WTC11 (cell line): Measurements from ENCODE around the gene DDOST. TPM values are rescaled to one million over a fixed set of nuclear protein-coding genes. Genes with fewer than 3 reads are reported as not detected.

Experiments
- ATAC-seq: fragments of 200-7000 bp; cut with Tn5 transposase; 2 replicates; pipeline ENCODE4 v1.10.0; 2021; ENCODE audit warnings: mild to moderate bottlenecking, moderate library complexity
- CTCF ChIA-PET: fragments of 300-600 bp; sonication (Branson Sonifier 250); formaldehyde crosslinking; loops from one replicate; lab custom pipeline; 2021; ENCODE audit warnings: antibody characterized with exemption; lab: Charles Lee
- POLR2A ChIA-PET: fragments of 350-600 bp; sonication (Branson Sonifier 250); formaldehyde crosslinking; loops from one replicate; lab custom pipeline; 2021; ENCODE audit warnings: antibody characterized with exemption; lab: Charles Lee
- DNase-seq: peaks from one replicate; pipeline ENCODE4 v3.0.0; 2021; ENCODE audit warnings: low spot score
- H3K27ac Mint-ChIP-seq: 2 replicates; pipeline ENCODE4 v1.8.0; 2021; ENCODE audit warnings: mixed read lengths
- H3K27me3 Mint-ChIP-seq: 2 replicates; pipeline ENCODE4 v1.8.0; 2021; ENCODE audit warnings: low read depth, mild to moderate bottlenecking, moderate library complexity, mixed read lengths
- H3K36me3 Mint-ChIP-seq: 2 replicates; pipeline ENCODE4 v1.8.0; 2021; ENCODE audit warnings: mixed read lengths
- H3K4me1 Mint-ChIP-seq: 2 replicates; pipeline ENCODE4 v1.8.0; 2022; ENCODE audit warnings: mixed read lengths
- H3K4me3 Mint-ChIP-seq: 2 replicates; pipeline ENCODE4 v1.8.0; 2021; ENCODE audit warnings: mild to moderate bottlenecking, moderate library complexity, mixed read lengths
- H3K9me3 Mint-ChIP-seq: 2 replicates; pipeline ENCODE4 v1.8.0; 2021; ENCODE audit warnings: mixed read lengths
- CREB1 ChIP-seq: sonication (generic); formaldehyde crosslinking; IDR thresholded peaks from 2 replicates; pipeline ENCODE4 v1.8.0; 2023; ENCODE audit warnings: mild to moderate bottlenecking, missing genetic modification reagents
- ETV6 ChIP-seq: sonication (generic); formaldehyde crosslinking; IDR thresholded peaks from 2 replicates; pipeline ENCODE4 v1.8.1; 2022; ENCODE audit warnings: mild to moderate bottlenecking, missing genetic modification reagents
- HMGA2 ChIP-seq: fragments of 250-450 bp; sonication (Bioruptor Pico); IDR thresholded peaks from 2 replicates; pipeline ENCODE4 v1.4.0; 2021; ENCODE audit warnings: mild to moderate bottlenecking, moderate library complexity
- JUN ChIP-seq: sonication (generic); formaldehyde crosslinking; IDR thresholded peaks from 2 replicates; pipeline ENCODE4 v1.8.0; 2023; ENCODE audit warnings: mild to moderate bottlenecking, missing genetic modification reagents
- MXD4 ChIP-seq: fragments of 250-450 bp; sonication (Bioruptor Pico); IDR thresholded peaks from 2 replicates; pipeline ENCODE4 v1.8.0; 2021; ENCODE audit warnings: mild to moderate bottlenecking, moderate library complexity, borderline replicate concordance
- NFATC4 ChIP-seq: fragments of 250-450 bp; sonication (Bioruptor Pico); IDR thresholded peaks from 2 replicates; pipeline ENCODE4 v1.9.0; 2021; ENCODE audit warnings: mild to moderate bottlenecking
- SMAD4 ChIP-seq: sonication (generic); formaldehyde crosslinking; IDR thresholded peaks from 2 replicates; pipeline ENCODE4 v1.8.0; 2022; ENCODE audit warnings: mild to moderate bottlenecking, missing genetic modification reagents
- ZBTB21 ChIP-seq: sonication (generic); formaldehyde crosslinking; IDR thresholded peaks from 2 replicates; pipeline ENCODE4 v1.8.1; 2023; ENCODE audit warnings: mild to moderate bottlenecking, missing genetic modification reagents, borderline replicate concordance
- ZNF219 ChIP-seq: sonication (generic); formaldehyde crosslinking; IDR thresholded peaks from 2 replicates; pipeline ENCODE4 v1.8.0; 2023; ENCODE audit warnings: missing genetic modification reagents, mild to moderate bottlenecking, borderline replicate concordance
- ZNF263 ChIP-seq: sonication (generic); formaldehyde crosslinking; IDR thresholded peaks from 2 replicates; pipeline ENCODE4 v1.8.1; 2022; ENCODE audit warnings: low read depth, mild to moderate bottlenecking, moderate library complexity, missing genetic modification reagents
- ZNF396 ChIP-seq: fragments of 250-450 bp; sonication (Bioruptor Pico); IDR thresholded peaks from 2 replicates; pipeline ENCODE4 v1.8.0; 2021; ENCODE audit warnings: mild to moderate bottlenecking, moderate library complexity, borderline replicate concordance
- ZNF423 ChIP-seq: fragments of 250-450 bp; sonication (Bioruptor Pico); IDR thresholded peaks from 2 replicates; pipeline ENCODE4 v2.1.2; 2022; ENCODE audit warnings: mild to moderate bottlenecking, moderate library complexity
- total RNA-seq: library from RNA; stranded (reverse); gene quantifications from 3 replicates; pipeline ENCODE4 v1.2.3, GENCODE V29; 2021
- TF ChIP-seq, protein P1 (sequence below): sonication (generic); formaldehyde crosslinking; IDR thresholded peaks from 2 replicates; pipeline ENCODE4 v1.8.0; 2023; ENCODE audit warnings: missing genetic modification reagents, mild to moderate bottlenecking, borderline replicate concordance
- TF ChIP-seq, protein P2 (sequence below): sonication (generic); formaldehyde crosslinking; IDR thresholded peaks from 2 replicates; pipeline ENCODE4 v1.8.1; 2023; ENCODE audit warnings: mild to moderate bottlenecking, moderate library complexity, missing genetic modification reagents
- TF ChIP-seq, protein P3 (sequence below): sonication (generic); formaldehyde crosslinking; IDR thresholded peaks from 2 replicates; pipeline ENCODE4 v1.8.1; 2022; ENCODE audit warnings: missing genetic modification reagents, borderline replicate concordance
- TF ChIP-seq, protein P4 (sequence below): sonication (generic); formaldehyde crosslinking; IDR thresholded peaks from 2 replicates; pipeline ENCODE4 v1.8.0; 2023; ENCODE audit warnings: missing genetic modification reagents
- TF ChIP-seq, protein P5 (sequence below): sonication (generic); formaldehyde crosslinking; IDR thresholded peaks from 2 replicates; pipeline ENCODE4 v1.8.1; 2022; ENCODE audit warnings: low read depth, missing genetic modification reagents, borderline replicate concordance
- TF ChIP-seq, protein P6 (sequence below): sonication (generic); formaldehyde crosslinking; IDR thresholded peaks from 2 replicates; pipeline ENCODE4 v1.8.1; 2022; ENCODE audit warnings: mild to moderate bottlenecking, moderate library complexity, missing genetic modification reagents
- TF ChIP-seq, protein P7 (sequence below): sonication (generic); formaldehyde crosslinking; IDR thresholded peaks from 2 replicates; pipeline ENCODE4 v1.8.0; 2022; ENCODE audit warnings: missing genetic modification reagents
- TF ChIP-seq, protein P8 (sequence below): sonication (generic); formaldehyde crosslinking; IDR thresholded peaks from 2 replicates; pipeline ENCODE4 v1.8.1; 2023; ENCODE audit warnings: mild to moderate bottlenecking, missing genetic modification reagents

The DDOST gene
- total RNA-seq, 1 experiment from 2014 or later, result 300 TPM

DNA sequence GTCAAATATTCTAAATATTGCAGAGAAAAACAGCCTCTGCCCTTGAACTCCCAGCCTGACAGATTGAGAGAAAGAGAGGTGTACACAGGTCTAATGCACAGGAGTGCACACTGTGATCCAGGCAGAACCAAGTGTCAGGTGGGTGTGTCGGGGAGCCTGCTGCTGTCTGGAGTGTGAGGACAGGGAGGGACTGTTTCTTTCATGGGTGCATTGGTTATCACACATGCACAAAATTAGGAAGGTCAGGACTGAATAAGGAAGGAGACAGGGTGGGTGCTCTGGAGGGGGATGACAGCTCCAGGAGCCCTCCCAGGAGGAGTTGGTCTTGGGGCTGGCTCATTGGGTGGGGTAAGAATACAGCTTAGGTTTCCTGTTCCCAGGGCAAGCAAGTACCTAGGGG lies 41.2 kb downstream of the DDOST start:
- Mint-ChIP-seq H3K9me3 (peaks cover 5% of the 10 kb centered on the region), H3K27ac (no peak overlapping the region), H3K4me3 (no peak overlapping the region), H3K36me3 (0 out of 2 replicates have a peak, but pooled peaks cover 3% of the 10 kb centered on the region), H3K4me1 (peaks cover 24% of the 10 kb centered on the region), H3K27me3 (no peaks in the 10 kb centered on the region)
- CTCF ChIA-PET, result no interaction called here
- POLR2A ChIA-PET, result no interaction called here
- DNase-seq (no peak), ATAC-seq (no peak)
- TF ChIP-seq, protein P1, sequence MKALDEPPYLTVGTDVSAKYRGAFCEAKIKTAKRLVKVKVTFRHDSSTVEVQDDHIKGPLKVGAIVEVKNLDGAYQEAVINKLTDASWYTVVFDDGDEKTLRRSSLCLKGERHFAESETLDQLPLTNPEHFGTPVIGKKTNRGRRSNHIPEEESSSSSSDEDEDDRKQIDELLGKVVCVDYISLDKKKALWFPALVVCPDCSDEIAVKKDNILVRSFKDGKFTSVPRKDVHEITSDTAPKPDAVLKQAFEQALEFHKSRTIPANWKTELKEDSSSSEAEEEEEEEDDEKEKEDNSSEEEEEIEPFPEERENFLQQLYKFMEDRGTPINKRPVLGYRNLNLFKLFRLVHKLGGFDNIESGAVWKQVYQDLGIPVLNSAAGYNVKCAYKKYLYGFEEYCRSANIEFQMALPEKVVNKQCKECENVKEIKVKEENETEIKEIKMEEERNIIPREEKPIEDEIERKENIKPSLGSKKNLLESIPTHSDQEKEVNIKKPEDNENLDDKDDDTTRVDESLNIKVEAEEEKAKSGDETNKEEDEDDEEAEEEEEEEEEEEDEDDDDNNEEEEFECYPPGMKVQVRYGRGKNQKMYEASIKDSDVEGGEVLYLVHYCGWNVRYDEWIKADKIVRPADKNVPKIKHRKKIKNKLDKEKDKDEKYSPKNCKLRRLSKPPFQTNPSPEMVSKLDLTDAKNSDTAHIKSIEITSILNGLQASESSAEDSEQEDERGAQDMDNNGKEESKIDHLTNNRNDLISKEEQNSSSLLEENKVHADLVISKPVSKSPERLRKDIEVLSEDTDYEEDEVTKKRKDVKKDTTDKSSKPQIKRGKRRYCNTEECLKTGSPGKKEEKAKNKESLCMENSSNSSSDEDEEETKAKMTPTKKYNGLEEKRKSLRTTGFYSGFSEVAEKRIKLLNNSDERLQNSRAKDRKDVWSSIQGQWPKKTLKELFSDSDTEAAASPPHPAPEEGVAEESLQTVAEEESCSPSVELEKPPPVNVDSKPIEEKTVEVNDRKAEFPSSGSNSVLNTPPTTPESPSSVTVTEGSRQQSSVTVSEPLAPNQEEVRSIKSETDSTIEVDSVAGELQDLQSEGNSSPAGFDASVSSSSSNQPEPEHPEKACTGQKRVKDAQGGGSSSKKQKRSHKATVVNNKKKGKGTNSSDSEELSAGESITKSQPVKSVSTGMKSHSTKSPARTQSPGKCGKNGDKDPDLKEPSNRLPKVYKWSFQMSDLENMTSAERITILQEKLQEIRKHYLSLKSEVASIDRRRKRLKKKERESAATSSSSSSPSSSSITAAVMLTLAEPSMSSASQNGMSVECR, result no peak
- TF ChIP-seq JUN (CRISPR knock-in tag) (no peak), SMAD4 (CRISPR knock-in tag) (no peak), ZNF423 (no peak), ZNF396 (CRISPR knock-in tag) (no peak), MXD4 (CRISPR knock-in tag) (no peak), NFATC4 (no peak), ZBTB21 (CRISPR knock-in tag) (no peak)
- TF ChIP-seq, protein P2, sequence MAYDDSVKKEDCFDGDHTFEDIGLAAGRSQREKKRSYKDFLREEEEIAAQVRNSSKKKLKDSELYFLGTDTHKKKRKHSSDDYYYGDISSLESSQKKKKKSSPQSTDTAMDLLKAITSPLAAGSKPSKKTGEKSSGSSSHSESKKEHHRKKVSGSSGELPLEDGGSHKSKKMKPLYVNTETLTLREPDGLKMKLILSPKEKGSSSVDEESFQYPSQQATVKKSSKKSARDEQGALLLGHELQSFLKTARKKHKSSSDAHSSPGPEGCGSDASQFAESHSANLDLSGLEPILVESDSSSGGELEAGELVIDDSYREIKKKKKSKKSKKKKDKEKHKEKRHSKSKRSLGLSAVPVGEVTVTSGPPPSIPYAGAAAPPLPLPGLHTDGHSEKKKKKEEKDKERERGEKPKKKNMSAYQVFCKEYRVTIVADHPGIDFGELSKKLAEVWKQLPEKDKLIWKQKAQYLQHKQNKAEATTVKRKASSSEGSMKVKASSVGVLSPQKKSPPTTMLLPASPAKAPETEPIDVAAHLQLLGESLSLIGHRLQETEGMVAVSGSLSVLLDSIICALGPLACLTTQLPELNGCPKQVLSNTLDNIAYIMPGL (CRISPR knock-in tag), result no peak
- TF ChIP-seq, protein P3, sequence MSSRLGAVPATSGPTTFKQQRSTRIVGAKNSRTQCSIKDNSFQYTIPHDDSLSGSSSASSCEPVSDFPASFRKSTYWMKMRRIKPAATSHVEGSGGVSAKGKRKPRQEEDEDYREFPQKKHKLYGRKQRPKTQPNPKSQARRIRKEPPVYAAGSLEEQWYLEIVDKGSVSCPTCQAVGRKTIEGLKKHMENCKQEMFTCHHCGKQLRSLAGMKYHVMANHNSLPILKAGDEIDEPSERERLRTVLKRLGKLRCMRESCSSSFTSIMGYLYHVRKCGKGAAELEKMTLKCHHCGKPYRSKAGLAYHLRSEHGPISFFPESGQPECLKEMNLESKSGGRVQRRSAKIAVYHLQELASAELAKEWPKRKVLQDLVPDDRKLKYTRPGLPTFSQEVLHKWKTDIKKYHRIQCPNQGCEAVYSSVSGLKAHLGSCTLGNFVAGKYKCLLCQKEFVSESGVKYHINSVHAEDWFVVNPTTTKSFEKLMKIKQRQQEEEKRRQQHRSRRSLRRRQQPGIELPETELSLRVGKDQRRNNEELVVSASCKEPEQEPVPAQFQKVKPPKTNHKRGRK, result no peak
- TF ChIP-seq, protein P4, sequence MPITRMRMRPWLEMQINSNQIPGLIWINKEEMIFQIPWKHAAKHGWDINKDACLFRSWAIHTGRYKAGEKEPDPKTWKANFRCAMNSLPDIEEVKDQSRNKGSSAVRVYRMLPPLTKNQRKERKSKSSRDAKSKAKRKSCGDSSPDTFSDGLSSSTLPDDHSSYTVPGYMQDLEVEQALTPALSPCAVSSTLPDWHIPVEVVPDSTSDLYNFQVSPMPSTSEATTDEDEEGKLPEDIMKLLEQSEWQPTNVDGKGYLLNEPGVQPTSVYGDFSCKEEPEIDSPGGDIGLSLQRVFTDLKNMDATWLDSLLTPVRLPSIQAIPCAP (CRISPR knock-in tag), result no peak
- TF ChIP-seq, protein P5, sequence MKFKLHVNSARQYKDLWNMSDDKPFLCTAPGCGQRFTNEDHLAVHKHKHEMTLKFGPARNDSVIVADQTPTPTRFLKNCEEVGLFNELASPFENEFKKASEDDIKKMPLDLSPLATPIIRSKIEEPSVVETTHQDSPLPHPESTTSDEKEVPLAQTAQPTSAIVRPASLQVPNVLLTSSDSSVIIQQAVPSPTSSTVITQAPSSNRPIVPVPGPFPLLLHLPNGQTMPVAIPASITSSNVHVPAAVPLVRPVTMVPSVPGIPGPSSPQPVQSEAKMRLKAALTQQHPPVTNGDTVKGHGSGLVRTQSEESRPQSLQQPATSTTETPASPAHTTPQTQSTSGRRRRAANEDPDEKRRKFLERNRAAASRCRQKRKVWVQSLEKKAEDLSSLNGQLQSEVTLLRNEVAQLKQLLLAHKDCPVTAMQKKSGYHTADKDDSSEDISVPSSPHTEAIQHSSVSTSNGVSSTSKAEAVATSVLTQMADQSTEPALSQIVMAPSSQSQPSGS (CRISPR knock-in tag), result no peak

DNA sequence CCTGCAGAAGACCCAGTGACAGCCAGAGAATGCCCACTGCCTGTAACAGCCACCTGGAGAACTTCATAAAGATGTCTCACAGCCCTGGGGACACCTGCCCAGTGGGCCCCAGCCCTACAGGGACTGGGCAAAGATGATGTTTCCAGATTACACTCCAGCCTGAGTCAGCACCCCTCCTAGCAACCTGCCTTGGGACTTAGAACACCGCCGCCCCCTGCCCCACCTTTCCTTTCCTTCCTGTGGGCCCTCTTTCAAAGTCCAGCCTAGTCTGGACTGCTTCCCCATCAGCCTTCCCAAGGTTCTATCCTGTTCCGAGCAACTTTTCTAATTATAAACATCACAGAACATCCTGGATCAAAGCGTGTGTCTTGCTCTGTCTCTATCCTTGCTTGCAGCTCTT lies 42.6 kb downstream of the DDOST start:
- no peak for ATAC-seq
- H3K4me1 Mint-ChIP-seq, result peaks cover 21% of the 10 kb centered on the region
- CTCF ChIA-PET, result interaction anchor here (1.0 to 1.6 kb wide), 2 partner anchors 15 to 44 kb away, joined by 4 to 5 read pairs; no protein-coding TSS in a partner anchor
- no peaks in the 10 kb centered on the region for H3K9me3 Mint-ChIP-seq
- H3K4me3 Mint-ChIP-seq, result no peak overlapping the region
- no peak for DNase-seq
- no peaks in the 10 kb centered on the region for H3K36me3 Mint-ChIP-seq
- POLR2A ChIA-PET, result no interaction called here
- H3K27ac Mint-ChIP-seq, result no peak overlapping the region
- no peaks in the 10 kb centered on the region for H3K27me3 Mint-ChIP-seq
- TF ChIP-seq ZNF423 (no peak), ETV6 (CRISPR knock-in tag) (no peak), NFATC4 (no peak), ZNF263 (CRISPR knock-in tag) (no peak), CREB1 (no peak), ZNF219 (CRISPR knock-in tag) (no peak), HMGA2 (CRISPR knock-in tag) (no peak)
- TF ChIP-seq, protein P6, sequence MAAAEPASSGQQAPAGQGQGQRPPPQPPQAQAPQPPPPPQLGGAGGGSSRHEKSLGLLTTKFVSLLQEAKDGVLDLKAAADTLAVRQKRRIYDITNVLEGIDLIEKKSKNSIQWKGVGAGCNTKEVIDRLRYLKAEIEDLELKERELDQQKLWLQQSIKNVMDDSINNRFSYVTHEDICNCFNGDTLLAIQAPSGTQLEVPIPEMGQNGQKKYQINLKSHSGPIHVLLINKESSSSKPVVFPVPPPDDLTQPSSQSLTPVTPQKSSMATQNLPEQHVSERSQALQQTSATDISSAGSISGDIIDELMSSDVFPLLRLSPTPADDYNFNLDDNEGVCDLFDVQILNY, result no peak
- TF ChIP-seq, protein P7, sequence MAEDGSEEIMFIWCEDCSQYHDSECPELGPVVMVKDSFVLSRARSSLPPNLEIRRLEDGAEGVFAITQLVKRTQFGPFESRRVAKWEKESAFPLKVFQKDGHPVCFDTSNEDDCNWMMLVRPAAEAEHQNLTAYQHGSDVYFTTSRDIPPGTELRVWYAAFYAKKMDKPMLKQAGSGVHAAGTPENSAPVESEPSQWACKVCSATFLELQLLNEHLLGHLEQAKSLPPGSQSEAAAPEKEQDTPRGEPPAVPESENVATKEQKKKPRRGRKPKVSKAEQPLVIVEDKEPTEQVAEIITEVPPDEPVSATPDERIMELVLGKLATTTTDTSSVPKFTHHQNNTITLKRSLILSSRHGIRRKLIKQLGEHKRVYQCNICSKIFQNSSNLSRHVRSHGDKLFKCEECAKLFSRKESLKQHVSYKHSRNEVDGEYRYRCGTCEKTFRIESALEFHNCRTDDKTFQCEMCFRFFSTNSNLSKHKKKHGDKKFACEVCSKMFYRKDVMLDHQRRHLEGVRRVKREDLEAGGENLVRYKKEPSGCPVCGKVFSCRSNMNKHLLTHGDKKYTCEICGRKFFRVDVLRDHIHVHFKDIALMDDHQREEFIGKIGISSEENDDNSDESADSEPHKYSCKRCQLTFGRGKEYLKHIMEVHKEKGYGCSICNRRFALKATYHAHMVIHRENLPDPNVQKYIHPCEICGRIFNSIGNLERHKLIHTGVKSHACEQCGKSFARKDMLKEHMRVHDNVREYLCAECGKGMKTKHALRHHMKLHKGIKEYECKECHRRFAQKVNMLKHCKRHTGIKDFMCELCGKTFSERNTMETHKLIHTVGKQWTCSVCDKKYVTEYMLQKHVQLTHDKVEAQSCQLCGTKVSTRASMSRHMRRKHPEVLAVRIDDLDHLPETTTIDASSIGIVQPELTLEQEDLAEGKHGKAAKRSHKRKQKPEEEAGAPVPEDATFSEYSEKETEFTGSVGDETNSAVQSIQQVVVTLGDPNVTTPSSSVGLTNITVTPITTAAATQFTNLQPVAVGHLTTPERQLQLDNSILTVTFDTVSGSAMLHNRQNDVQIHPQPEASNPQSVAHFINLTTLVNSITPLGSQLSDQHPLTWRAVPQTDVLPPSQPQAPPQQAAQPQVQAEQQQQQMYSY (CRISPR knock-in tag), result no peak
- TF ChIP-seq, protein P8, sequence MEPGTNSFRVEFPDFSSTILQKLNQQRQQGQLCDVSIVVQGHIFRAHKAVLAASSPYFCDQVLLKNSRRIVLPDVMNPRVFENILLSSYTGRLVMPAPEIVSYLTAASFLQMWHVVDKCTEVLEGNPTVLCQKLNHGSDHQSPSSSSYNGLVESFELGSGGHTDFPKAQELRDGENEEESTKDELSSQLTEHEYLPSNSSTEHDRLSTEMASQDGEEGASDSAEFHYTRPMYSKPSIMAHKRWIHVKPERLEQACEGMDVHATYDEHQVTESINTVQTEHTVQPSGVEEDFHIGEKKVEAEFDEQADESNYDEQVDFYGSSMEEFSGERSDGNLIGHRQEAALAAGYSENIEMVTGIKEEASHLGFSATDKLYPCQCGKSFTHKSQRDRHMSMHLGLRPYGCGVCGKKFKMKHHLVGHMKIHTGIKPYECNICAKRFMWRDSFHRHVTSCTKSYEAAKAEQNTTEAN, result no peak
